ENCODE measurements around the gene TRAPPC3.

Gene TRAPPC3

GRCh38 chr1:36151134-36151844 is 2.0 kb upstream of the TRAPPC3 start:
- DNase-seq = no peak

GRCh38 chr1:36150296-36151133 is 1.2 kb upstream of the TRAPPC3 start:
- peak; percentile 30 for DNase-seq

- no peak for DNase-seq
These were observed 648 bp upstream of the TRAPPC3 start for GRCh38 chr1:36149973-36150295.

- DNase-seq = peak; percentile 73
These were observed 457 bp downstream of the TRAPPC3 start for GRCh38 chr1:36148821-36149236.

- DNase-seq = no peak
These were observed 4.9 kb downstream of the TRAPPC3 start for GRCh38 chr1:36144413-36144812.

- no peak for DNase-seq
These were observed 5.9 kb downstream of the TRAPPC3 start for GRCh38 chr1:36143424-36143823.

- DNase-seq = no peak
These were observed 7.2 kb downstream of the TRAPPC3 start for GRCh38 chr1:36142121-36142520.

- no peak for DNase-seq
These were observed 9.8 kb downstream of the TRAPPC3 start for GRCh38 chr1:36139521-36139920.

- DNase-seq = no peak
These were observed 11.5 kb downstream of the TRAPPC3 start for GRCh38 chr1:36137776-36138175.

GRCh38 chr1:36137226-36137625 is 12.1 kb downstream of the TRAPPC3 start:
- DNase-seq = no peak

- no peak for DNase-seq
These were observed 12.8 kb downstream of the TRAPPC3 start for GRCh38 chr1:36136535-36136934.

- no peak for DNase-seq
These were observed 13.5 kb downstream of the TRAPPC3 start for GRCh38 chr1:36135796-36136195.

GRCh38 chr1:36135330-36135667 is 14.0 kb downstream of the TRAPPC3 start:
- DNase-seq = no peak

GRCh38 chr1:36134505-36135329 is 14.6 kb downstream of the TRAPPC3 start:
- no peak for DNase-seq

GRCh38 chr1:36134031-36134430 is 15.3 kb downstream of the TRAPPC3 start:
- DNase-seq = no peak

- no peak for DNase-seq
These were observed 15.8 kb downstream of the TRAPPC3 start for GRCh38 chr1:36133484-36133883.

GRCh38 chr1:36132029-36132428 is 17.3 kb downstream of the TRAPPC3 start:
- DNase-seq = no peak

GRCh38 chr1:36128905-36129206 is 20.4 kb downstream of the TRAPPC3 start:
- no peak for DNase-seq

- DNase-seq = no peak
These were observed 21.0 kb downstream of the TRAPPC3 start for GRCh38 chr1:36128126-36128904.

- DNase-seq = no peak
These were observed 22.3 kb downstream of the TRAPPC3 start for GRCh38 chr1:36126797-36127500.

GRCh38 chr1:36126005-36126716 is 23.1 kb downstream of the TRAPPC3 start:
- no peak for DNase-seq

Data from KG1 (cell line).